DND-41 (cell line): ENCODE data around the gene PRRG1.

Source experiments
- CTCF ChIP-seq: IDR thresholded peaks from 2 replicates; pipeline ENCODE4 v1.5.1; 2012; ENCODE audit warnings: borderline replicate concordance, low read length, moderate library complexity, mild to moderate bottlenecking; ENCODE audit not compliant: poor library complexity, severe bottlenecking; ENCODE audit errors: extremely low read depth
- EZH2 ChIP-seq: IDR thresholded peaks from 3 replicates; pipeline ENCODE4 v1.6.1; 2012; ENCODE audit warnings: borderline replicate concordance, low read depth, mild to moderate bottlenecking, moderate library complexity, low read length, inconsistent platforms; ENCODE audit not compliant: severe bottlenecking

GRCh38 chrX:37405956-37406355 lies 56.8 kb downstream of the PRRG1 start:
- no peak for TF ChIP-seq CTCF
- TF ChIP-seq EZH2, result no peak
